ENCODE data around the gene METTL26. TPM values are rescaled to one million over a fixed set of nuclear protein-coding genes. Genes with fewer than 3 reads are reported as not detected.

METTL26 gene
- total and polyA plus RNA-seq, 2 of the 4 experiments (the other 2 are of a cell fraction): 46.8 to 128 TPM

DNA sequence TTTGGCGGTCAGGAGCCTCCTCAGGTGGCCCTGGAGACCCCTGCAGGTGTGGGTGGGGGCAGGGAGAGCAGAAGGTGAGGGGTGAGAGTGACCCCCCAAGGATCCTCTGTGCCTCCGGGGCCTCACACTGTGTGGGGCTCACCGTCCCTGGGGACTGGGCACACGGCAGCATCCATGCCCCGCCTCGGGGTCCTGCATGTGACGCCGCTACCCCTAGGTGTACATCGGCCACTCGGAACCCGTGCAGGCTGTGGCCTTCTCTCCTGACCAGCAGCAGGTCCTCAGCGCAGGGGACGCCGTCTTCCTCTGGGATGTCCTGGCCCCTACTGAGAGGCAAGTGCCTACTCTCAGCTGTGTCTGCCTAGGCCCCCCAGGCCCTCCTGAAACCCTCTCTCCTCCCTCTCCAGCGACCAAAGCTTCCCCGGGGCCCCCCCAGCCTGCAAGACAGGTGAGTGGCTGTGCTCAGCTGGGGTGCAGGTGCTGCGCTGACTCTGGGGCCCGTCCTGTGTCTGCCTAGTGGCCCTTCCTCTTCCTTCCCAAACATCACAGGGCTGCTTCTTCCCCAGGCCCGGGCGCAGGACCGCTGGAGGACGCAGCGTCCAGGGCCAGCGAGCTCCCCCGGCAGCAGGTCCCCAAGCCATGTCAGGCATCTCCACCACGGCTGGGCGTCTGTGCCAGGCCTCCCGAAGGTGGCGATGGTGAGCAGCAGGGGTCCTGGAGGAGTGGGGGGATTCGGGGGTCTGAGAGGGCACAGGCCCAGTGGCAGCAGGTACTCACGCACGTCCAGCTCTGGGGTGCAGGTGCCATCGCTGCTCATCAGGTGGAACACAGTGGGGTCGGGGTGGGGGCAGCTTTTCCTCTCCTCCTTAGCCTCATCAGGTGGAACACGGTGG lies 22.8 kb upstream of the METTL26 start:
- Histone ChIP-seq H4K20me1 (ENCODE audit: insufficient read depth, low read length) (no peaks in the 10 kb centered on the region), H3K18ac (ENCODE audit: low read depth, low read length) (no peak overlapping the region), H2BK5ac (ENCODE audit: low read depth, low read length, poor library complexity, severe bottlenecking) (no peak overlapping the region), H3K36me3 (ENCODE audit: control insufficient read depth, insufficient read depth, low read length) (peaks cover 4% of the 10 kb centered on the region), H4K5ac (ENCODE audit: low read depth, low read length) (no peak overlapping the region), H2BK20ac (ENCODE audit: low read depth, low read length) (no peak overlapping the region), H4K8ac (ENCODE audit: low read depth in 2 of 2, low read length in 2 of 2) (no peak overlapping the region), H3K56ac (ENCODE audit: extremely low read depth, insufficient read depth, low read length) (no peak overlapping the region), H3K9ac (ENCODE audit: low read depth, low read length) (no peak overlapping the region), H3K9me1 (ENCODE audit: insufficient read depth, low read length) (no peaks in the 10 kb centered on the region), H2AFZ (replicated peaks; ENCODE audit: low read length, poor library complexity) (no peak overlapping the region), H2AK9ac (replicated peaks; ENCODE audit: low read depth, low read length, poor library complexity) (peak overlapping the region; percentile 3), H2BK15ac (ENCODE audit: low read depth, low read length) (no peak overlapping the region), H3K4me2 (ENCODE audit: low read depth, low read length) (no peak overlapping the region), H3K14ac (replicated peaks; ENCODE audit: low read depth, low read length) (no peak overlapping the region), H3K9me3 (ENCODE audit: control insufficient read depth, insufficient read depth, low read length) (no peaks in the 10 kb centered on the region), H3K79me1 (ENCODE audit: low read depth in 1 of 2, low read length in 2 of 2) (no peaks in the 10 kb centered on the region), H3K4me3 (ENCODE audit: insufficient read depth, low read depth, low read length) (no peak overlapping the region), H3K4me1 (ENCODE audit: control insufficient read depth, insufficient read depth, low read length) (peaks cover 5% of the 10 kb centered on the region), H4K91ac (ENCODE audit: insufficient read depth, low read depth, low read length) (no peak overlapping the region), H2AK5ac (ENCODE audit: low read depth, low read length) (no peak overlapping the region), H3K23ac (ENCODE audit: low read depth, low read length) (no peak overlapping the region), H3K27ac (ENCODE audit: insufficient read depth, low read length) (no peak overlapping the region), H2BK120ac (ENCODE audit: low read depth, low read length) (no peak overlapping the region), H3K27me3 (ENCODE audit: control insufficient read depth, insufficient read depth, low read length) (no peaks in the 10 kb centered on the region), H3K4ac (ENCODE audit: low read depth, low read length) (no peak overlapping the region)
- no peak for DNase-seq
- ChIA-PET CTCF (no interaction called here), POLR2A (ENCODE audit: unreplicated experiment) (no interaction called here)
- no peak for ATAC-seq (ENCODE audit: low read depth)
- BruUV-seq (replicated peaks): no TSS peak
- WGBS, 2 experiments (ENCODE audit: extremely low coverage in 2 of 2, insufficient read length in 1 of 2): 85% methylated on average over 10 of the region's 35 CpGs; no CpG with 5 or more reads in 1 of the 2 experiments
- dilution Hi-C loops (cut with HindIII; ENCODE audit: low sequenced_read_pairs, unreplicated experiment) (no loop called here), in situ Hi-C loops (cut with MboI; ENCODE audit: low sequenced_read_pairs) (no loop called here), intact Hi-C loops (cut with micrococcal nuclease) (no loop called here)
- TF ChIP-seq RCOR1 (IDR thresholded peaks at IDR 0.05; ENCODE audit: insufficient replicate concordance, low read length) (no peak), MAFK (IDR thresholded peaks at IDR 0.05; ENCODE audit: low read depth, low read length) (no peak), BHLHE40 (IDR thresholded peaks at IDR 0.05; ENCODE audit: low read depth, low read length) (no peak), RFX5 (IDR thresholded peaks at IDR 0.05; ENCODE audit: low read depth, low read length) (no peak), CEBPB (IDR thresholded peaks at IDR 0.05; ENCODE audit: low read depth, low read length) (no peak), RAD21 (IDR thresholded peaks at IDR 0.05; ENCODE audit: low read length) (no peak), ELK1 (IDR thresholded peaks at IDR 0.05; ENCODE audit: borderline replicate concordance, low read depth, low read length) (no peak), SMC3 (IDR thresholded peaks at IDR 0.05; ENCODE audit: low read depth, low read length) (no peak), MAZ (IDR thresholded peaks at IDR 0.05; ENCODE audit: borderline replicate concordance, low read depth, low read length) (no peak), CTCF (conservative IDR thresholded peaks at IDR 0.05; ENCODE audit: low read depth, low read length) (no peak), NFE2L2 (IDR thresholded peaks at IDR 0.05; ENCODE audit: low read depth, low read length) (no peak), FOS (IDR thresholded peaks at IDR 0.05; ENCODE audit: low read depth, low read length) (no peak), POLR2A (IDR thresholded peaks at IDR 0.05; ENCODE audit: low read depth, low read length) (no peak)
- TF ChIP-seq, protein P1, sequence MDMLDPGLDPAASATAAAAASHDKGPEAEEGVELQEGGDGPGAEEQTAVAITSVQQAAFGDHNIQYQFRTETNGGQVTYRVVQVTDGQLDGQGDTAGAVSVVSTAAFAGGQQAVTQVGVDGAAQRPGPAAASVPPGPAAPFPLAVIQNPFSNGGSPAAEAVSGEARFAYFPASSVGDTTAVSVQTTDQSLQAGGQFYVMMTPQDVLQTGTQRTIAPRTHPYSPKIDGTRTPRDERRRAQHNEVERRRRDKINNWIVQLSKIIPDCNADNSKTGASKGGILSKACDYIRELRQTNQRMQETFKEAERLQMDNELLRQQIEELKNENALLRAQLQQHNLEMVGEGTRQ (IDR thresholded peaks at IDR 0.05; ENCODE audit: low read depth, low read length): no peak

All from IMR-90 (cell line).